Right atrium auricular region (tissue), 2 donors: ENCODE measurements around the gene CACFD1. TPM values are rescaled to one million over a fixed set of nuclear protein-coding genes. Genes with fewer than 3 reads are reported as not detected.

Experiments
- DNase-seq: peaks from one replicate; pipeline ENCODE4 v3.0.0-alpha.2; 2019; ENCODE audit warnings: low spot score
- H3K27ac ChIP-seq, 2 donors: fragments of 200-600 bp; sonication (generic); 1 replicate in 1 of 2; 2 replicates in 1 of 2; pipeline ENCODE4 v1.5.1; 2016 to 2019
- H3K27me3 ChIP-seq, 2 donors: fragments of 200-600 bp; sonication (generic); one replicate each; pipeline versions ENCODE4 v1.5.1 to v1.6.0; 2017 to 2019
- H3K36me3 ChIP-seq: fragments of 200-600 bp; sonication (generic); one replicate; pipeline ENCODE4 v1.5.1; 2016
- H3K4me1 ChIP-seq, 2 donors: fragments of 200-600 bp; sonication (generic); one replicate each; pipeline versions ENCODE4 v1.5.1 to v1.6.0; 2017 to 2019
- H3K4me3 ChIP-seq, 2 donors: fragments of 200-600 bp; sonication (generic); 1 replicate in 1 of 2; 2 replicates in 1 of 2; pipeline ENCODE4 v1.5.1; 2017 to 2019; ENCODE audit warnings: mild to moderate bottlenecking in 1 of 2, moderate library complexity in 1 of 2
- H3K9me3 ChIP-seq, 2 donors: fragments of 200-600 bp; sonication (generic); one replicate each; pipeline ENCODE4 v1.5.1; 2019
- total RNA-seq, 2 donors: library from RNA; depleted of rRNA; stranded (reverse); fragments of >200 nt; gene quantifications; one replicate each; pipeline ENCODE4 v1.1.0, GENCODE V29; 2016
- TF ChIP-seq, protein P1 (sequence below), 2 donors: fragments of 200-600 bp; sonication (generic); IDR thresholded peaks; one replicate each; pipeline ENCODE4 v1.5.1; 2019; ENCODE audit warnings: antibody characterized with exemption in 2 of 2

The CACFD1 gene
- total RNA-seq, 2 donors from 2014 or later = 11.9 to 12.4 TPM

DNA sequence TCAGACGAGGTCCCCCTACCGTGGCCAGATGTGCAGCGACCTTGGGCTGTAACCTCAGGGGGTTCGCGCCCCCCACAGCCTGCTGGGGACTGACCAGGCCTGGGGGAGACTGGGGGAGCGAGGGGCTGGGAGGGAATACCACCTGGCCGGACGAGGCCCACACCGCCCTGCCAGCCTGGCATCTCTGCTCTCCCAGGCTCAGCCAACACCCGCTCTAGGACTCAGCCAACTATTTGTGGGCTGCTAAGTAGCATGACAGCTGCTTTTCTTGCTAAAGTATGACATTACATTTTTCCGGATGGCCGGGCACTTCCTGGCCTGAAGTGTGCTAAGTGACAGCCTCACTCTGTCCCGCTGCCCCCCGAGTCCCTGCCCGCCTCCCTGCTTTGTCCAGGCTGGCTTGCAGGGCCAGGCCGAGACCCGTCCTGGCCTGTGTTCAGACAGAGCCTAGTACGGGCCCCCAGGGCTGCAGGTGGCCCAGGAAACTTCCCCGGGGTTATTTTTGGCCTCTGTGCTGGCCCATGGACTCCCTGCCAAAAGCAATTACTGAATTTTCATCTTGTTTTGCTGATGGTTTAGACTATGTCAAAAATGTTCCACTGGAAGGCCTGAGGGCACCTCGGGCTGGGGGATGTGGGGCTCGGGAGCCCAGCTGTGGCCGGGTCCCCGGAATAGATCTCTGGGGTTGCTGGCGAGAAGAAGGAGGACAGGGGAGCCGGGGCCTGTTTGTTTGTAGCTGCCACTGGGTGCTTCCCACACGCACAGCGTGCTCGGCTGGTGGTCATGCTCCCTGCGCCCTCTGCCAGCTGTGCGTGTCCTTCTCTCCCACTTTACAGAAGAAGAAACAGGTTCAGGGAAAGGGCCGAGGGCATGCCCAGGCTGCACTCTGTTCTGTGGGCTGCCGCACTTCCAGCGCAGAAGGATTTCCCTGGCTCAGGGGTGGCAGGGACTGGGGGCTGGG lies 32.6 kb downstream of the CACFD1 start:
- Histone ChIP-seq H3K27ac (peak overlapping the region; percentile 54 to 61), H3K36me3 (no peaks in the 10 kb centered on the region), H3K27me3 (no peaks in the 10 kb centered on the region), H3K4me1 (peaks cover 0 to 19% of the 10 kb centered on the region in 2 donors), H3K9me3 (no peaks in the 10 kb centered on the region), H3K4me3 (no peak overlapping the region)
- no peak for DNase-seq
- TF ChIP-seq, protein P1, sequence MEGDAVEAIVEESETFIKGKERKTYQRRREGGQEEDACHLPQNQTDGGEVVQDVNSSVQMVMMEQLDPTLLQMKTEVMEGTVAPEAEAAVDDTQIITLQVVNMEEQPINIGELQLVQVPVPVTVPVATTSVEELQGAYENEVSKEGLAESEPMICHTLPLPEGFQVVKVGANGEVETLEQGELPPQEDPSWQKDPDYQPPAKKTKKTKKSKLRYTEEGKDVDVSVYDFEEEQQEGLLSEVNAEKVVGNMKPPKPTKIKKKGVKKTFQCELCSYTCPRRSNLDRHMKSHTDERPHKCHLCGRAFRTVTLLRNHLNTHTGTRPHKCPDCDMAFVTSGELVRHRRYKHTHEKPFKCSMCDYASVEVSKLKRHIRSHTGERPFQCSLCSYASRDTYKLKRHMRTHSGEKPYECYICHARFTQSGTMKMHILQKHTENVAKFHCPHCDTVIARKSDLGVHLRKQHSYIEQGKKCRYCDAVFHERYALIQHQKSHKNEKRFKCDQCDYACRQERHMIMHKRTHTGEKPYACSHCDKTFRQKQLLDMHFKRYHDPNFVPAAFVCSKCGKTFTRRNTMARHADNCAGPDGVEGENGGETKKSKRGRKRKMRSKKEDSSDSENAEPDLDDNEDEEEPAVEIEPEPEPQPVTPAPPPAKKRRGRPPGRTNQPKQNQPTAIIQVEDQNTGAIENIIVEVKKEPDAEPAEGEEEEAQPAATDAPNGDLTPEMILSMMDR (IDR thresholded peaks at IDR 0.05) = no peak

- H3K4me1 ChIP-seq = peaks cover 0 to 19% of the 10 kb centered on the region in 2 donors
- H3K27me3 ChIP-seq = no peaks in the 10 kb centered on the region
- H3K9me3 ChIP-seq = no peaks in the 10 kb centered on the region
- peak overlapping the region in 1 of 2 donors; percentile 1 for H3K27ac ChIP-seq
- no peaks in the 10 kb centered on the region for H3K36me3 ChIP-seq
- H3K4me3 ChIP-seq = no peak overlapping the region
- no peak for DNase-seq
- TF ChIP-seq, protein P1 (IDR thresholded peaks at IDR 0.05) = no peak
Measured at GRCh38 chr9:133493428-133493827, 33.6 kb downstream of the CACFD1 start.

DNA sequence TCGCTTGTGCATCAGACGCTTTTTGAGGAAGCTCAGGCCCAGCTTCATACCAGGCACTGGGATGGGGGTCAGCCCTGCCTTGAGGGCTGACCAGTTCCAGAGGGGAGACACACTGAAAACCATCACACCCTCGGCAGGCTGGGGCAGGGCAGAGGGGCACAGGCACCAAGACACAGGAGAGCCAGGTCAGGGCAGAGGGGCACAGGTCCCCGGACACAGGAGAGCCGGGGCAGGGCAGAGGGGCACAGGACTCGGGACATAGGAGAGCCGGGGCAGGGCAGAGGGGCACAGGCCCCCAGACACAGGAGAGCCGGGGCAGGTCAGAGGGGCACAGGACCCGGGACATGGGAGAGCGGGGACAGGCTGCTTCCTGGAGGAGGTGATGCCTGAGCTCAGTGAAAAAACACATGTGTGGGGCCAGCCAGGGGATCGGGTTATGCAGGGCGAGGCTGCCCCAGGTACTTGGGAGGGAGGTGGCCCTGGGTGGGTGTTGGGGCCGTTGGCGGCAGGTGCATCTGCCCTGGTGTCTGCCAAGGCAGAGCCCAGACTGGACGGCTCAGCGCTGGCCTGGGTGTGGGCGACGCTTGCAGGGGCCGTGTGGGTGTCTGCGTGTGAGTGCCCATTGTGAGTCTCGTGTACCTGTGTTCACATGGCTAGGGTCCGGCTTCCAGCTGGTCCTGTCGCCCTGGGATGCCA lies 34.2 kb downstream of the CACFD1 start:
- peak overlapping the region in 1 of 2 donors; percentile 1 for H3K27ac ChIP-seq
- DNase-seq = no peak
- no peaks in the 10 kb centered on the region for H3K36me3 ChIP-seq
- peaks cover 0 to 22% of the 10 kb centered on the region in 2 donors for H3K4me1 ChIP-seq
- no peak overlapping the region for H3K4me3 ChIP-seq
- no peaks in the 10 kb centered on the region for H3K27me3 ChIP-seq
- no peaks in the 10 kb centered on the region for H3K9me3 ChIP-seq
- TF ChIP-seq, protein P1 (IDR thresholded peaks at IDR 0.05) = no peak

GRCh38 chr9:133494636-133495326 lies 35.0 kb downstream of the CACFD1 start:
- Histone ChIP-seq H3K9me3 (no peaks in the 10 kb centered on the region), H3K27me3 (no peaks in the 10 kb centered on the region)
- no peak for DNase-seq

More at GRCh38 chr9:133494636-133495326, 35.0 kb downstream of the CACFD1 start:
- Histone ChIP-seq H3K4me3 (no peak overlapping the region), H3K4me1 (peaks cover 0 to 30% of the 10 kb centered on the region in 2 donors), H3K27ac (peak overlapping the region in 1 of 2 donors; percentile 14), H3K36me3 (no peaks in the 10 kb centered on the region)
- TF ChIP-seq, protein P1 (IDR thresholded peaks at IDR 0.05) = no peak
